WTC11 (cell line): ENCODE data around the gene CCDC50.

Experiments
- CREB1 ChIP-seq: sonication (generic); formaldehyde crosslinking; IDR thresholded peaks from 2 replicates; pipeline ENCODE4 v1.8.0; 2023; ENCODE audit warnings: mild to moderate bottlenecking, missing genetic modification reagents
- FOXJ3 ChIP-seq: sonication (generic); formaldehyde crosslinking; IDR thresholded peaks from 2 replicates; pipeline ENCODE4 v1.9.0; 2021; ENCODE audit warnings: missing genetic modification reagents, mild to moderate bottlenecking, borderline replicate concordance
- JUN ChIP-seq: sonication (generic); formaldehyde crosslinking; IDR thresholded peaks from 2 replicates; pipeline ENCODE4 v1.8.0; 2023; ENCODE audit warnings: mild to moderate bottlenecking, missing genetic modification reagents
- RELA ChIP-seq: sonication (generic); formaldehyde crosslinking; IDR thresholded peaks from 2 replicates; pipeline ENCODE4 v1.8.1; 2022; ENCODE audit warnings: missing genetic modification reagents, mild to moderate bottlenecking, borderline replicate concordance
- SMAD3 ChIP-seq: sonication (generic); formaldehyde crosslinking; IDR thresholded peaks from 2 replicates; pipeline ENCODE4 v1.8.0; 2022; ENCODE audit warnings: missing genetic modification reagents, mild to moderate bottlenecking, borderline replicate concordance
- ZNF121 ChIP-seq: sonication (generic); formaldehyde crosslinking; IDR thresholded peaks from 2 replicates; pipeline ENCODE4 v1.8.0; 2023; ENCODE audit warnings: missing genetic modification reagents
- TF ChIP-seq, protein P1 (sequence below): fragments of 200-600 bp; IDR thresholded peaks from 2 replicates; pipeline ENCODE4 v1.8.0; 2022; ENCODE audit warnings: antibody characterized with exemption
- TF ChIP-seq, protein P2 (sequence below): sonication (generic); formaldehyde crosslinking; IDR thresholded peaks from 2 replicates; pipeline ENCODE4 v1.8.1; 2023; ENCODE audit warnings: mild to moderate bottlenecking, missing genetic modification reagents, moderate library complexity
- TF ChIP-seq, protein P3 (sequence below): sonication (generic); formaldehyde crosslinking; IDR thresholded peaks from 2 replicates; pipeline ENCODE4 v1.8.1; 2023; ENCODE audit warnings: mild to moderate bottlenecking, missing genetic modification reagents
- TF ChIP-seq, protein P4 (sequence below): sonication (generic); formaldehyde crosslinking; IDR thresholded peaks from 2 replicates; pipeline ENCODE4 v1.8.1; 2023; ENCODE audit warnings: mild to moderate bottlenecking, moderate library complexity, missing genetic modification reagents
- TF ChIP-seq, protein P5 (sequence below): sonication (generic); formaldehyde crosslinking; IDR thresholded peaks from 2 replicates; pipeline ENCODE4 v1.8.1; 2023; ENCODE audit warnings: mild to moderate bottlenecking, missing genetic modification reagents, borderline replicate concordance
- TF ChIP-seq, protein P6 (sequence below): sonication (generic); formaldehyde crosslinking; IDR thresholded peaks from 2 replicates; pipeline ENCODE4 v1.8.1; 2022; ENCODE audit warnings: missing genetic modification reagents, borderline replicate concordance
- TF ChIP-seq, protein P7 (sequence below): sonication (generic); formaldehyde crosslinking; IDR thresholded peaks from 2 replicates; pipeline ENCODE4 v1.8.0; 2022; ENCODE audit warnings: mild to moderate bottlenecking, missing genetic modification reagents
- TF ChIP-seq, protein P8 (sequence below): fragments of 250-450 bp; sonication (Bioruptor Pico); IDR thresholded peaks from 2 replicates; pipeline ENCODE4 v1.8.0; 2021; ENCODE audit warnings: mild to moderate bottlenecking

DNA sequence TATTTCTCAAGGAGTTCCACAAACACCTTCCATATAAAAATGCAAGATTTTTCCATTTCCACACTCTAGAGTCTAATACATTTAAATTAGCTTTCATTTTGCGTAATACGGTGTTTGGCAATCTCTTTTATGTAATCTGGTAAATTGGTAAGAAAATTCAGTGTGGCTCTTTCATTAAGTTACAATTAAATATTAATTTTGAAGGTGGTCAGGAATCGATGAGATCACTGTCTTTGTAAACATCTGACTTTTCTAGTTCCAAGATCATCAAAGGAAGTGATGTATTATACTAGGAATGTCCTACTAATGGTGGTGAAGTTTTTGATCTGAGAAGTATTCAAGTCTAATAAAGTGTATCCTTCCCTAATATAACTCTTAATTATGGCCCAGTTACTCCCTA lies 2.2 kb downstream of the CCDC50 start:
- TF ChIP-seq, protein P1, sequence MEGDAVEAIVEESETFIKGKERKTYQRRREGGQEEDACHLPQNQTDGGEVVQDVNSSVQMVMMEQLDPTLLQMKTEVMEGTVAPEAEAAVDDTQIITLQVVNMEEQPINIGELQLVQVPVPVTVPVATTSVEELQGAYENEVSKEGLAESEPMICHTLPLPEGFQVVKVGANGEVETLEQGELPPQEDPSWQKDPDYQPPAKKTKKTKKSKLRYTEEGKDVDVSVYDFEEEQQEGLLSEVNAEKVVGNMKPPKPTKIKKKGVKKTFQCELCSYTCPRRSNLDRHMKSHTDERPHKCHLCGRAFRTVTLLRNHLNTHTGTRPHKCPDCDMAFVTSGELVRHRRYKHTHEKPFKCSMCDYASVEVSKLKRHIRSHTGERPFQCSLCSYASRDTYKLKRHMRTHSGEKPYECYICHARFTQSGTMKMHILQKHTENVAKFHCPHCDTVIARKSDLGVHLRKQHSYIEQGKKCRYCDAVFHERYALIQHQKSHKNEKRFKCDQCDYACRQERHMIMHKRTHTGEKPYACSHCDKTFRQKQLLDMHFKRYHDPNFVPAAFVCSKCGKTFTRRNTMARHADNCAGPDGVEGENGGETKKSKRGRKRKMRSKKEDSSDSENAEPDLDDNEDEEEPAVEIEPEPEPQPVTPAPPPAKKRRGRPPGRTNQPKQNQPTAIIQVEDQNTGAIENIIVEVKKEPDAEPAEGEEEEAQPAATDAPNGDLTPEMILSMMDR: no peak
- TF ChIP-seq JUN (no peak), ZNF121 (CRISPR knock-in tag) (no peak), CREB1 (CRISPR knock-in tag) (no peak), FOXJ3 (CRISPR knock-in tag) (no peak), RELA (no peak), SMAD3 (CRISPR knock-in tag) (no peak)
- TF ChIP-seq, protein P2, sequence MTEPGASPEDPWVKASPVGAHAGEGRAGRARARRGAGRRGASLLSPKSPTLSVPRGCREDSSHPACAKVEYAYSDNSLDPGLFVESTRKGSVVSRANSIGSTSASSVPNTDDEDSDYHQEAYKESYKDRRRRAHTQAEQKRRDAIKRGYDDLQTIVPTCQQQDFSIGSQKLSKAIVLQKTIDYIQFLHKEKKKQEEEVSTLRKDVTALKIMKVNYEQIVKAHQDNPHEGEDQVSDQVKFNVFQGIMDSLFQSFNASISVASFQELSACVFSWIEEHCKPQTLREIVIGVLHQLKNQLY: no peak
- TF ChIP-seq, protein P3, sequence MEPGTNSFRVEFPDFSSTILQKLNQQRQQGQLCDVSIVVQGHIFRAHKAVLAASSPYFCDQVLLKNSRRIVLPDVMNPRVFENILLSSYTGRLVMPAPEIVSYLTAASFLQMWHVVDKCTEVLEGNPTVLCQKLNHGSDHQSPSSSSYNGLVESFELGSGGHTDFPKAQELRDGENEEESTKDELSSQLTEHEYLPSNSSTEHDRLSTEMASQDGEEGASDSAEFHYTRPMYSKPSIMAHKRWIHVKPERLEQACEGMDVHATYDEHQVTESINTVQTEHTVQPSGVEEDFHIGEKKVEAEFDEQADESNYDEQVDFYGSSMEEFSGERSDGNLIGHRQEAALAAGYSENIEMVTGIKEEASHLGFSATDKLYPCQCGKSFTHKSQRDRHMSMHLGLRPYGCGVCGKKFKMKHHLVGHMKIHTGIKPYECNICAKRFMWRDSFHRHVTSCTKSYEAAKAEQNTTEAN (CRISPR knock-in tag): no peak
- TF ChIP-seq, protein P4, sequence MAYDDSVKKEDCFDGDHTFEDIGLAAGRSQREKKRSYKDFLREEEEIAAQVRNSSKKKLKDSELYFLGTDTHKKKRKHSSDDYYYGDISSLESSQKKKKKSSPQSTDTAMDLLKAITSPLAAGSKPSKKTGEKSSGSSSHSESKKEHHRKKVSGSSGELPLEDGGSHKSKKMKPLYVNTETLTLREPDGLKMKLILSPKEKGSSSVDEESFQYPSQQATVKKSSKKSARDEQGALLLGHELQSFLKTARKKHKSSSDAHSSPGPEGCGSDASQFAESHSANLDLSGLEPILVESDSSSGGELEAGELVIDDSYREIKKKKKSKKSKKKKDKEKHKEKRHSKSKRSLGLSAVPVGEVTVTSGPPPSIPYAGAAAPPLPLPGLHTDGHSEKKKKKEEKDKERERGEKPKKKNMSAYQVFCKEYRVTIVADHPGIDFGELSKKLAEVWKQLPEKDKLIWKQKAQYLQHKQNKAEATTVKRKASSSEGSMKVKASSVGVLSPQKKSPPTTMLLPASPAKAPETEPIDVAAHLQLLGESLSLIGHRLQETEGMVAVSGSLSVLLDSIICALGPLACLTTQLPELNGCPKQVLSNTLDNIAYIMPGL: no peak
- TF ChIP-seq, protein P5, sequence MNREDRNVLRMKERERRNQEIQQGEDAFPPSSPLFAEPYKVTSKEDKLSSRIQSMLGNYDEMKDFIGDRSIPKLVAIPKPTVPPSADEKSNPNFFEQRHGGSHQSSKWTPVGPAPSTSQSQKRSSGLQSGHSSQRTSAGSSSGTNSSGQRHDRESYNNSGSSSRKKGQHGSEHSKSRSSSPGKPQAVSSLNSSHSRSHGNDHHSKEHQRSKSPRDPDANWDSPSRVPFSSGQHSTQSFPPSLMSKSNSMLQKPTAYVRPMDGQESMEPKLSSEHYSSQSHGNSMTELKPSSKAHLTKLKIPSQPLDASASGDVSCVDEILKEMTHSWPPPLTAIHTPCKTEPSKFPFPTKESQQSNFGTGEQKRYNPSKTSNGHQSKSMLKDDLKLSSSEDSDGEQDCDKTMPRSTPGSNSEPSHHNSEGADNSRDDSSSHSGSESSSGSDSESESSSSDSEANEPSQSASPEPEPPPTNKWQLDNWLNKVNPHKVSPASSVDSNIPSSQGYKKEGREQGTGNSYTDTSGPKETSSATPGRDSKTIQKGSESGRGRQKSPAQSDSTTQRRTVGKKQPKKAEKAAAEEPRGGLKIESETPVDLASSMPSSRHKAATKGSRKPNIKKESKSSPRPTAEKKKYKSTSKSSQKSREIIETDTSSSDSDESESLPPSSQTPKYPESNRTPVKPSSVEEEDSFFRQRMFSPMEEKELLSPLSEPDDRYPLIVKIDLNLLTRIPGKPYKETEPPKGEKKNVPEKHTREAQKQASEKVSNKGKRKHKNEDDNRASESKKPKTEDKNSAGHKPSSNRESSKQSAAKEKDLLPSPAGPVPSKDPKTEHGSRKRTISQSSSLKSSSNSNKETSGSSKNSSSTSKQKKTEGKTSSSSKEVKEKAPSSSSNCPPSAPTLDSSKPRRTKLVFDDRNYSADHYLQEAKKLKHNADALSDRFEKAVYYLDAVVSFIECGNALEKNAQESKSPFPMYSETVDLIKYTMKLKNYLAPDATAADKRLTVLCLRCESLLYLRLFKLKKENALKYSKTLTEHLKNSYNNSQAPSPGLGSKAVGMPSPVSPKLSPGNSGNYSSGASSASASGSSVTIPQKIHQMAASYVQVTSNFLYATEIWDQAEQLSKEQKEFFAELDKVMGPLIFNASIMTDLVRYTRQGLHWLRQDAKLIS: no peak
- TF ChIP-seq, protein P6, sequence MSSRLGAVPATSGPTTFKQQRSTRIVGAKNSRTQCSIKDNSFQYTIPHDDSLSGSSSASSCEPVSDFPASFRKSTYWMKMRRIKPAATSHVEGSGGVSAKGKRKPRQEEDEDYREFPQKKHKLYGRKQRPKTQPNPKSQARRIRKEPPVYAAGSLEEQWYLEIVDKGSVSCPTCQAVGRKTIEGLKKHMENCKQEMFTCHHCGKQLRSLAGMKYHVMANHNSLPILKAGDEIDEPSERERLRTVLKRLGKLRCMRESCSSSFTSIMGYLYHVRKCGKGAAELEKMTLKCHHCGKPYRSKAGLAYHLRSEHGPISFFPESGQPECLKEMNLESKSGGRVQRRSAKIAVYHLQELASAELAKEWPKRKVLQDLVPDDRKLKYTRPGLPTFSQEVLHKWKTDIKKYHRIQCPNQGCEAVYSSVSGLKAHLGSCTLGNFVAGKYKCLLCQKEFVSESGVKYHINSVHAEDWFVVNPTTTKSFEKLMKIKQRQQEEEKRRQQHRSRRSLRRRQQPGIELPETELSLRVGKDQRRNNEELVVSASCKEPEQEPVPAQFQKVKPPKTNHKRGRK (CRISPR knock-in tag): no peak
- TF ChIP-seq, protein P7, sequence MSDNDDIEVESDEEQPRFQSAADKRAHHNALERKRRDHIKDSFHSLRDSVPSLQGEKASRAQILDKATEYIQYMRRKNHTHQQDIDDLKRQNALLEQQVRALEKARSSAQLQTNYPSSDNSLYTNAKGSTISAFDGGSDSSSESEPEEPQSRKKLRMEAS: no peak
- TF ChIP-seq, protein P8, sequence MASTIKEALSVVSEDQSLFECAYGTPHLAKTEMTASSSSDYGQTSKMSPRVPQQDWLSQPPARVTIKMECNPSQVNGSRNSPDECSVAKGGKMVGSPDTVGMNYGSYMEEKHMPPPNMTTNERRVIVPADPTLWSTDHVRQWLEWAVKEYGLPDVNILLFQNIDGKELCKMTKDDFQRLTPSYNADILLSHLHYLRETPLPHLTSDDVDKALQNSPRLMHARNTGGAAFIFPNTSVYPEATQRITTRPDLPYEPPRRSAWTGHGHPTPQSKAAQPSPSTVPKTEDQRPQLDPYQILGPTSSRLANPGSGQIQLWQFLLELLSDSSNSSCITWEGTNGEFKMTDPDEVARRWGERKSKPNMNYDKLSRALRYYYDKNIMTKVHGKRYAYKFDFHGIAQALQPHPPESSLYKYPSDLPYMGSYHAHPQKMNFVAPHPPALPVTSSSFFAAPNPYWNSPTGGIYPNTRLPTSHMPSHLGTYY (CRISPR knock-in tag): no peak
